GM21786 (cell line): Measurements from ENCODE around the gene CDH4.

Experiments used
- ATAC-seq: cut with Tn5 transposase; IDR thresholded peaks from one replicate; pipeline ENCODE4 v1.9.1; 2021; ENCODE audit not compliant: unreplicated experiment

Gene CDH4

DNA sequence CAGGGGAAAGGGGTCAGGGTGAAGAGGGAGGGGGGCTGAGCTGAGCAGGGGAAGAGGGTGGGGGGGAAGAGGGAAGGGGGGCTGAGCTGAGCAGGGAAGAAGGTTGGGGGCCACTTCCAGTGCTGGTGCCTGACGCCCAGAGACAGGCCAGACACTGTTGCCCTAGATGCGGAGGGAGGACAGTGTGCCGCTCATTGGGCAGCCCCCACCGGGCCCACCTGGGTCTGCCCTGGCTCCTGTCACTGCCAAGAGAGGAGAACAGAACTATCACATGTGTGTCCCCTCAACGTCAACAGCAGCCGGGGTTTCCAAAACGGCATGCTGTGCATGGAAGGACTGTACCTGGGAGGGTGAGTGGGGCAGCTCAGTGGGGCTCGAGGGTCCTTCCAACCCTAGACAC, 342.1 kb downstream of the CDH4 start:
- ATAC-seq, result no peak

DNA sequence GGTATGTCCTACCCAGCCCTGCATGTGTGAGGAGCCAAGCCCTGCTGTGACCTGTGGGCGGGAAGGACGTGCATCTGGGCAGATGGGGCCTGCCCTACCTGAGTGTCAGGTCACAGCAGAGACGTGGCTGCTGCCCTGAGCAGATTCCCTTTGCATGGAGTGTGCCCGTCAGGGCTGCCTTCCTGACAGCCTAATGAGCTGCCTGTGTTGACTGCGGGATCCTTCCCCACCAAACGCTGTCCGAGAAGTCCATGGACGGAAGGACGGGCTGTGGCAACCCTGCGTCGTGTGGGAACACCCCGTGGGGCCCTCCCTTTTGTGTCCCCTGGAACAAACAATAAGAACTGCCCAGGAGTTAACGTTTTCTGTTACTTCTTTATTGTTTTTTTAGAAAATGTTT, 343.2 kb downstream of the CDH4 start:
- ATAC-seq, result no peak

DNA sequence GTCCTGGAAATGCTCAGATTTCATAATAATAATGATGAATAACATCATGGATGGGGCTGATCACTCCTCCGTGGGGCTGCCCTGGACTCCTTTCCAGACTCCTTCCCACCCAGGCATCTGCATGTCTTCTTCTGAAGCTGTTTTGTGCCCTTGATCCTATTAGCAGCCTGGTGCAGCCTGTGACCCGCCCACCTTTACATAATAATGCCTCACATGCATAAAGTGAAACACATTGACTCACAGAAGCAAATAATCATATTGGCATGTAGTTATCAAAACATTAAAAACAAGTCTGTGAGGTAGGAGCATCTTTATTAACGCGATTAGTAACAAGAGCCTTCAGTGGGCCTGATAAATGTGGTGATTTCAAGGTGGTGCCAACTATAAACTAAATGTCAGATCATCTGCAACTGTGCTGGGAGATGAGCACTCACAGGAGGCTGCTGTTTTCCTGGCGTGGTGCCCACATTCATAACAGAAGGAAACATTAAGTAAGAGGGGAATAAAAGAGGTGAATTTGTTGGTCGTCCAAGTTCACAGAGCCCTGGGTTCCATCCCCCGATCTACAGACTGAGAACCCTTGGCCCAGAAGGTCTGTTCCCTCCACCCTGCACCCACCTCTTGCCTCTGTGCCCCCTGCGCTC, 344.7 kb downstream of the CDH4 start:
- no peak for ATAC-seq

DNA sequence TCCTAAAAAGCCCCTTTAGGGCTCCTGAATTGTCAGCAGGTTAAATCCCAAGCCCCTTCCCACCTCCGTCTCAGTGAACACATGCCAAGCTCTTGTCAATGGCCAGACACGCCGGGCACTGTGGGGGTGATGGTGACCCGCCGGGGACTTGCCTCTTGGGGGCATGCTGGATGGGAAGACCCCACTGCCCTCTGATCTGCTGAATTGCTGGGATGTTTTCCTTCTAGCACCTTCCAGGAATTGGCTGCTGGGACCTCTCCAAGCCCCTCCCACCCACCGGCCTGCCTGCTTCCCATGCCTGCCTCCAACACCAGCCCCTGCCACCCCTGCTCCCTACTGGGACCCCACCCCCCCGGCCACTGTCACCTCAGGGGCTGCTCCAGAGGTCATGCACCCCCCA, 345.9 kb downstream of the CDH4 start:
- no peak for ATAC-seq

DNA sequence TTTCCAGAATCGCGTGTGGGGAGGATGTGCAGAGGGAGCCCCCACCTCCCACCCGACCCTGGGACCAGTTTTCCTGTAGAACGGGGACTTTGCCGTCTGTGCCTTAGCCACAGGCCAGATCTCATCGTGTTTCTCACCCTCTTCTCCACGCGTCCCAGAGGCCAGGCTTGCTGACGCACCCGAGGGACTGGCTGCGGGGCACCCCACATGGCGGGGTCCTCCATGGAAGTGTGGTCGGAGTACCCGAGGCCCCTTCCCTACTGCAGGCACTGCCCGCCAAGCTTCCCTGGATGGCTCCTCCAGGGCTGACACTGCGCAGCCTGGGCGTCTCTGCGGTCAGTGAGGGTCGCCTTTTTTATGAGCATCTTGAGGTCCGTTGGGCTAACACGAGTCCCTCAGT, 346.5 kb downstream of the CDH4 start:
- no peak for ATAC-seq

DNA sequence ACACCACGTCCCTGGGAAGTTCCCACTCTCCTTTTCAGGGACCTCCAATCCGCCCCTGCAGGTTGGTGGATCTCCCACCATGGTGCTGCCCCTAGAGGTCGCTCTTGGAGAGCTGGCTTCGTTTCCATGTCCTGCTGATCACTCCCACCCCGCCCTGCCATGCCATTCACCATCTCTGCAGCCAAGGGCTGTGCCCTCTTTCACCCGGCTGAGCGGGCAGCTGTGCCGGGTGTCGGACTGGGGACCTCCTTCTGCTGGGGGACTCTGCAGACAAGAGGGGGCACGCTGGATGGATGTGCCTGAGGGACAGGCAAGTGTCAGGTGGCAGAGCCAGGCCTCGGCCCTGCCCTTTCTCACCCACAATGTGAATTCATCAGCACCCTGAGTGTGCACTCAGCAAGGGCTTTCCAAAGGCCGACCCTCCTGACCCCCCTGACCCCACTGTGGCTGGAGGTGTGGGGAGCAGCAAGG, 347.0 kb downstream of the CDH4 start:
- ATAC-seq, result no peak

DNA sequence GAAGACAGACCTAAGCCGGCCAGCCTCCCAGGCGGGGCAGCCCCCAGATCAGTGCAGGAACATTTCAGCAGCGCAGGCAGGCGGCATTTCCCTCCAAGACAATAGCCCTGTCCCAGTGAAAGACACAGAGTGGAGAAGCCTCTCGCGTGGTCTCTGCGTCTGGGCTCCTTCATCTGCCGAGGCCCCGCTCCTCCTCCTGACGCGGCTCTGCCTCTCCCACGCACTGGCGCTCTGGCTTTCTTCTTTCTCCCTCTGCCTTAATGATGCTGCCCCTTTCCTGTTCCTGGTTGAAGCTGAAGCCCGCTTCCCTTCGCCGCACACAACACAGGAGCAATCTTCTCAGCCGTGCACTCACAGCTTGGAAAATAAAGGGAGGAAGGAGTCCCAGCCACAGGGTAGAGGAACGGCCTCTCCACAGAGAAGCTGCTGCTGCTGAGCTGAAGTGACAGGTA, 347.5 kb downstream of the CDH4 start:
- ATAC-seq, result no peak

DNA sequence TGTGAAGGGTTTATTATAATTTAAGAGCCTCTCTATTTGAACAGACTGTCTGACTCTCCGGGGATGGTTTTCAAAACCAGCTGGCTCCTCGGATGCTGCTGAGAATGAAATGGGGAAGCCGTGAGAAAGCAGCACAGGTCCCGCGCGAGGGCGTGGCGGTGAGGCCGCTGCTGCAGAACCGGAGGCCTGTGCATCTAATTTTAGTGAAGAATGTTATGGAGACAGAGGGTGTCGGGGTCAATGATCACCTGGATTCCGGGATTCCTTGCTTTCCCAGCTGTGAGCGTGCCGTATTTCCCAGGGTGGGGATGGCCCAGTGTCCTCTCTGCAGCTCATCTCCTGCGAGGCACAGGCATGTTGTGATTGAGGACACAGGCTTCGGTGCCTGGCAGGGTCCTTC, 348.0 kb downstream of the CDH4 start:
- no peak for ATAC-seq

DNA sequence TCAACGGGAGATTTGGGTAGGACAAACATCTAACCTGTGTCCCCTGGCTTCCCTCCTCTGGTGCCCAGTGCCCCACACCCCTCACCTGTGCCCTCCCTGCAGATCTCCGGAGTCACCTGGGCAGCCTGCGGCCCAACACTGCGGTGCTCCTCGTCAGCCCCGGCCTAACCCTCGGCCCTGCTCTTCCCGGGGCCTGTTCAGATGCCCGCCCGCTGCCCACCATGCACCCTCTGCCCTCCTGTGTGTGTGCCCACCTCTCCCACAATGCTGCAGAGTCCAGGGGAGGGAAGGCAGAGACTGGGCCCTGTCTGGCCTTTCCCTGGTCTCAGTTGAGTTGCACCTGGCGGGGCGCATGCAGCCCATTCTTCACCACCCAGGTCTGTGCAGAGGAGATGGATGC, 349.3 kb downstream of the CDH4 start:
- no peak for ATAC-seq

DNA sequence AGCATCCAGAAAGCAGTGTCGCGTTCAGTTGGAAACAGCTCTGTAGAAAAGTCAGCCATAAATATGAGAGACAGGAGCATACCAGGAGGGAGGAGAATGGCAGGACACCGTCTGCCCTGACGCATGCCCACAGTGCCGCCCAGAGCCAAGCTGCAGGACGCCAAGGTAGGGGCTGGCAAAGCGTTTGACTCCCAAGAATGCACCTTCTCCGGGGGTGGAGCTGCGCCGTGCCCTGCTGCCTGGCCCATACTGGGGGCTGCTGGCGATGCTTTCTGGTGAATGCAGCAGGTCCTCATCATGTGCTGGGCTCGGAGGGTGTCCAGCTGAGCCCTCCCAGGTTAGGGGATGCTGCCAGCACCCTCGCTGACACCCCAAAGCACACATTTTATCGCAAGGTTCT, 349.8 kb downstream of the CDH4 start:
- ATAC-seq, result no peak

DNA sequence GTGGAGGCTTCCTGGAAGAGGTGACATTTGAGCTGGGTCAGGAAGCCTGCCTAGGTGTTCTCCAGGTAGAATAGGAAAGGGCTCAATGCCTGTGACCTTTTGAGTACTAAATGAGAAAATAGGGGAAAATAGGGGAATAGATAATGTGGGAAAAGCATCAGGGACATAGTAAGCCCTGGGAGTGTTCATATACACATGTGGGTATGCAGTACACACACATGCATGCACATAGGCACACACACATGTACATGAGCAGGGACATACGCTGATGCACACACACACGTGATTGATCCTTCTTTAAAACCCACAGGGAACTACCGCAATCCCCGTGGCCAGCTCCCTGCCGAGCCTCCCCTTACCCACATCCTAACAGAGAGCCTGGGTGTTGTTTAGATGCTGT, 351.7 kb downstream of the CDH4 start:
- no peak for ATAC-seq

DNA sequence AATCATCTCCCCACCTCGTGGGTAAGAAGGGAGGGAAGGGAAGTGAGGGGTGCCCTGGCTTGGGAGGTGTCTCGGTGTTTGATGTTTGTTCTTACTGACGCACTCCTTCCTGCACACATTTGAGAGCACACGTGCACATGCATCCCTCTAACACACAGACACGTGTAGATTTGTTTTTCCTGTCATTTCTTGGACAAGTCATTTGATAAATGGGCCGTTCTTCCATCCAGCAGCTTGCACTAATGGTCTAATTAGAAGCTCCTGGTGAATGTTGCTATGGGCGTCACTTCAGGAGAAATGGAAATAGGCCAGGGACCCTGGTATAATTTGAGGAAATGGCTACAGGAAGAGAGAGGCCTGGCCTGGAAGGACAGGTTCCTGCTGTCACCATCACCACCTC, 352.5 kb downstream of the CDH4 start:
- ATAC-seq, result no peak

DNA sequence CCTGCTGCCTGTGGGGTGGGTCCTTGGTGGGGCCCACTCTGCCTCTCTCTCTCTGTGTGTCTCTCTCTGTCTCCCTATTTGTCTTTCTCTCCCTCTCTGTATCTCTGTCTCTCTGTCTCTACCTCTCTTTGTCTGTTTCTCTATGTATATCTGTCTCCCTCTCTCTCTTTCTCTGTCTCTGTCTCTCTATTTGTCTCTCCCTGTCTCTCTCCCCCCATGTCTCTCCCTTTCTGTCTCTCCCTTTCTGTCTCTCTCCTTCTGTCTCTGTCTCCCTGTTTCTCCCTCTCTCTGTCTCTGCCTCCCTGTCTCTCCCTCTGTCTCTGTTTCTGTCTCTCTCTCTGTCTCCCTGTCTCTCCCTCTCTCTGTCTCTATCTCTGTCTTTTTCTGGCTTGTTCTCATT, 353.2 kb downstream of the CDH4 start:
- no peak for ATAC-seq

DNA sequence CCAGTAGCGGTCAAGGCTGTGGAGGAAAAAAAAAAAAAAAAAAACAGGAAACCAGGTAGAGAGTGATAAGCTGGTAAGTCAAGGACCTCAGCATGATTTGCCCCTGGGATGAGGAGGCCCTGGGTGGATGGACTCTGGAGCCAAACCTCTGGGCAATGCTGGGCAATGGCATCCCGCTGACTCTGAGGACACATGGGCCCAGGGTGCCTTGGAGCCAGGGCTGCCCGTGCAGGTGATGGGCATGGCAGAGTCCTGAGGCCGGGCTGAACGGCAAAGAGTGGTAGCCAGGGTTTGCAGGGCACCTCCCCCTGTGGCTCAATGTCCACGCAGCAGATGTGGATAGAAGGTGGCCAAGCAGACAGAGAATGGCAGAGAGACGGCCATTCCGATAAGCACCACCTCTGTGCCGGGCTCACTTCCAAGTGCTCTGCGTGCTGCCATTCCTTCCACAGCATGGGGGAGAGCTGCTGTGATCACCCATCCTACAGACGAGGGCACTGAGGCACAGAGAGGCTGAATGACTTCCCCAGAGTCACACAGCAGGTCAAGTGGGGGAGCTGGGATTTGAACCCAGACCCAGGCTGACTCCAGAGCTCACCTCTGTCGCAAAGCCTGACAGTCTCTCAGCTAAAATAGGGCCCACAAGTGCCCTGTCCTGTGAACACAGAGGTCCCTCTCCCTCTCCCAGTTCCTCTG, 353.9 kb downstream of the CDH4 start:
- ATAC-seq, result no peak

DNA sequence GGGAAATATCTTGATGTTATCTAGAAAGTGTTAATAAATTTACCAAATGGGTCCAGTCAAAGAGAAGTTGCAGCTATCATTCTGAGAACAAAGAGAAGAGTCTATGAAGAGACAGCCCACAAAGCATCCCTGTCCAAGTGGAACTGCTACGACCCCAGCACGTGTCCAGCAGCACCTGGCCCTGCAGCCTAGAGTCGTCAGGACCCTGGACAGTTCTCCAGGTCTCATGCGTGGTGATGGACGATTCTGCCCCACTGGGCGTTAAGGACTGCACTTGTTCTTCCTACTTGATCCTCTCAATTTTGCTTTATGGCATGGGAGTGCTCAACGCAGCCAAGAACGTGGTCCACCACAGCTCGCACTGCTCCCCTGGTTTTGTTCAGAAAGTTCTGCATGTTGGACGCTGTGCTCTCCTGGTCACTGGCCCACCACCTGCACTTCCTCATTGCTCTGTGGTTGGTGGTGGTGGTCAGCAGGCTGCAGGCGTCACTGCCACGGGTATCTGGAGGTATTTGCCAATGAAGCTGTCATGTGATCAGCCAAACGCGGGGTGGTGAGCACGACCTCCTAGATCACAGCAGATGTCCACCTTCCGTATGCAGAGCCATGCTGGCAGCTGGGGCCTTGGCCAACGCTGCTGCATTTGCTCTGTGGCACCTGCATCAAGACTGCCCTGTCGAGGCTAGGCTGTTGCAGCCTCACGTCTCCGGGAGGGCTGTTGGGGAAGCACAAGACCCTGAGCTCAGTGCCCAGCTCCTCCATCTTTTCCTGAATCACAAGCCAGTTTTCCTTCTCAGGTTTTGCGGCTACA, 356.4 kb downstream of the CDH4 start:
- ATAC-seq, result no peak

DNA sequence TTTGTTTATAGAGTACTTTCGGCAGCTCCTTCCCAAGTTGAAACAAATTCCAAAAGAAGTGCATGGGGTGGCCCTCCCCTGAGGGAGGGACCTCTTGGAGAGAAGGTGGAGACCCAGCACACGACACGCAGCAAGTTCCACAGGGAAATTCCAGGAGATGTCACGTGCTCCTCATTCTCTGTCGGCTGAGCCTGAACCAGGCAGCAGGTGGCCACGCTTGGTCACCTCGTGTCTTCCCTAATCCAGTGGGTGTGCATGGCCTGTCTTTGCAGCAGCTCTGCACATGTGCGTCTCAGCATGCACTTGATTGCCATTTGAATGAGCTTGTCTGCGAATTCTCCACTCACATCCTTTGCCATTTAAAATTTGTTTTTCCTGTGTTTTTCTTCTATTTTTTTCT, 357.4 kb downstream of the CDH4 start:
- ATAC-seq, result no peak

DNA sequence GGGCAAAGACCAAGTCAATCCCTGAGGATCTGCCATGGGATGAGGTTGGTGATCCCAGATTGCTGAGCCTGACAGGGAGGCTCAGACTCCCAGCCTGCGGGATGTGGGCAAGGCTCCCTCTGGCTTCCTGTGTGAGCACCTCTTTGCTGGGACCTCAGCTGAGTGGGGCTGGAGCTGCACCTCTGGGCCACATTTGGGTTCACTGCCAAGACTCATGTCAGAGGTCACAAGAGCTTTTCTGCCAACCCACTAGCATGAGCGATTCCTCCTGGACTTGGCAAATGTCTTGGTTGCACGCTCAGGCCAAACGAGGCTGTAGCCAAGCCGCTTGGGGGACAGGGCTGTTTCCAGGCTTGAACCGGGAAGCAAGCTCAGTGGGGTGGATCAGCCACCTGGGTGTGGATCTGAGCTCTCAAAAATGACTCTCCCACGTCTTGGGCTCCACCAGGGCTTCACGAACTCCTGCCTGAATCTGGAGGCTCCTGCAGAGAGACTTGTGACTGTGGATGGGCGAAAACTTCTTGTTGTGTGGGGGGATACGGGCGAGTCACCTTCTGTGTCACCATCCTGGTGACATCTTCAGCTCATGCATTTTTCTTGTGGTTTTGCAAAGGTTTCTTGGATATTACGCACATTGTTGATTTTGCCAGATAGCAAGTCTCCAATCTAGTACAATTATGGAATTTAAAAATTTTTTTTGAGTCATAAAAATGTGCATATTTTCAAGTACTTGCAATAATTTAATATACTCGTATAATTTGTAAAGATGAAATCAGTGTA, 359.5 kb downstream of the CDH4 start:
- no peak for ATAC-seq

DNA sequence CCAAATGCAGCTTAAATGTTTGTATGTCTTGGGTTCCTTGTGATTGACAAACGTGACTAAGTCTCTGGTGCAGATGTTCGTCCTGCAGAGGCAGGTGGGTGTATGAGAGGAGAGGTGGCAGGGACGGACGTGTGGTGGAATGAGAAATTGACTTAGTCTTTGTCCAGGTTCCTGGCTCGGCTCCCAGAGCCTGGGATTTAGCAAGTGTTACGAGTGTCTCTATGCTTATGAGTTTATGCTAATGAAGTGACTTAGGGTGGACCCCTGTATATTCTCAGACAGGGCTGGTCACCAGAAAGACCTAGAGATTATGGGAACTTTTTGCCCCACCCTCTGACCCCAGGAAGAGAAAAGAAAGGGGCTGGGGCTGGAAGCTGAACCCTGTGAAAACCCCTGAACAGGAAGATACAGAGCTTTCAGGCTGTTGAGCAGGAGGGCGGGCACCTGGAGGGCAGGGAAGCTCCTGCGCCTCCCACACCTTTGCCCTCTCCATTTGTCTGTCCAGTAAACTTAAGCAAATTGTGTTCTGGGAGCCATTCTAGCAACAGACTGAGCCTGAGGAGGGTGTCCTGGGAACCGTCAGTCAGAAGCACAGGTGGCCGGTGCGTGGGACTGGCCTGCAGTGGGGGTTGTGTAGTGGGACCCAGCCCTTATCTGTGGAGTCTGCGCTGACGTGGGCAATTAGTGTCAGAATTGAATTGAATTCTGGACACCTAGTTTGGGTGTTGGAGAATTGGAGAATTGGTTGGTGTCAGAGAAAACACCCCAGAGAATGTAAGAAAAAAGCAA, 362.1 kb downstream of the CDH4 start:
- ATAC-seq, result no peak

DNA sequence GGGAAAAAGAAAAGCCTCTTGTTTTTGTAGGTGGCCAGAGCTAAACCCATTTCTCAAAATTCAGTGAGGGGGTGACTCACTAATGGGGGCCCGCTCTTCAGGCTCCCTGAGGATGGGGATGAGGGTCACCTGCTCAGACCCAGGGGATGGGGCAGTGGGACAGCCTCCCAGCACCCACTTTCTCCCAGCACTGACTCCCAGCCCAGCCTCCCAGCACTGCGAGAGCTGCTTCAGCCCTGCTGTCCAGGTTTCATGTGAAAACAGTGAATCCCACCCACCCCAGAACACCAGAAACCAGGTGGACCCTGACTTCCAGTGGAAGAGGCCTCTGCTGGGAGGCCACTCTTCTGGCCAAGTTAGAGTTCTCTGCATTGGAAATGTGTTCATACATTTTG, 362.6 kb downstream of the CDH4 start:
- ATAC-seq, result no peak

DNA sequence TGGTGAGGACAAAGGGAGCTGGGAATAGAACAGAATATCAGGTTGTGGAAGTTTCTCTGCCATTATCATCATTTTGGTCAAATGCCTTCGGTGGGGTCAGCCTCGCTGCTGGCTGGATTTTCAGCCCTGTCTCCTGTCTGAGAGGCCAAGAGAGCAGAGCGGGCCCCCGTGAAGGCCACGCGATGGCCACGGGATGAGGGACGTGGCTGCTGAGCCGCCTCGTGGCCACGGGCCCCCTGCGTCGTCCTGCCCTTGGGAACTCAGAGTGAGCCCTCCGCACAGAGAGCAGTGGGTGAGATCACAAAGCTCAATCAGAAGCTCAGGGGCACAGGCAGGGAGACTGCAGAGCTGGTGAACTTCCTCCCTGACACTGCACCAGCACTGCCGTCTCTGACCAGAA, 363.7 kb downstream of the CDH4 start:
- ATAC-seq, result no peak
